CD4-positive, alpha-beta T cell treated with Interleukin-10 for 1 hour (primary cell): ENCODE measurements around the gene BRD4.

Experiments
- DNase-seq: peaks from one replicate; pipeline ENCODE4 v3.0.0-alpha.2; 2020

Gene BRD4

GRCh38 chr19:15288146-15288963, 44.0 kb downstream of the BRD4 start:
- DNase-seq: no peak

DNA sequence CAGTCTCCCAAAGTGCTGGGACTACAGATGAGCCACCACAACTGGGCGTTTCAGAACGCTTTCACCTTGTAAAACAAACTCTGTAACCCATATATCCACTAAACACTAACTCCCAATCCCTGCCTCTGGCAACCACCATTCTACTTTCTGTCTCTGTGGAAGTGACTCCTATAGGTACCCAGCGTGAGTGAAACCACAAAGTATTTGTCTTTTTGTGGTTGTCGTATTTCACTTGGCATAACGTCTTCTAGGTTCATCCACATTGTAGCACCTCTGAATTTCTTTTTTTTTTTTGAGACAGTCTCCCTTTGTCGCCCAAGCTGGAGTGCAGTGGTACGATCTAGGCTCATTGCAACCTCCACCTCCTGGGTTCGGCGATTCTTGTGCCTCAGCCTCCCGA, 44.8 kb downstream of the BRD4 start:
- DNase-seq: no peak

- no peak for DNase-seq
Observed at GRCh38 chr19:15286688-15287365, 45.5 kb downstream of the BRD4 start.

- DNase-seq: no peak
Observed at GRCh38 chr19:15285896-15286591, 46.3 kb downstream of the BRD4 start.

GRCh38 chr19:15284896-15285295, 47.4 kb downstream of the BRD4 start:
- DNase-seq: no peak

DNA sequence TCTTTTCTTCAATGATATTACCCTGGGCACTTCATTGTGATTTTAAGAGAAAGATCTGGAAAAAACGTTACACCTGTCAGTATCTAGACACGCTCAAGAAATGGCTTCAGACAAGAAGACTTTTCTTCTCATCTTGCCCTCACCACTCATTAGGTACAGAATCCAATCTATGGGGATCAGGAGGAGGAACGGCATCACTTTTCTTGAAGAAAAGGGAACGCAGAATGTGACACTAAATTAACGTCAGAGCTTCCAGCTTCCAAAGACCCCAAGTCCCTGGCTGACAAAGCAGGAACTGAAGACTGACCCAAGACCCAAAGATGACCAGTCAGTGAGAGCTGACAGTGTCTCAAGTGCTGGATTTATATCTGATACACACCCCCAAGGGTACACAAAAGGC, 48.2 kb downstream of the BRD4 start:
- no peak for DNase-seq

- no peak for DNase-seq
Observed at GRCh38 chr19:15283141-15283883, 49.0 kb downstream of the BRD4 start.

DNA sequence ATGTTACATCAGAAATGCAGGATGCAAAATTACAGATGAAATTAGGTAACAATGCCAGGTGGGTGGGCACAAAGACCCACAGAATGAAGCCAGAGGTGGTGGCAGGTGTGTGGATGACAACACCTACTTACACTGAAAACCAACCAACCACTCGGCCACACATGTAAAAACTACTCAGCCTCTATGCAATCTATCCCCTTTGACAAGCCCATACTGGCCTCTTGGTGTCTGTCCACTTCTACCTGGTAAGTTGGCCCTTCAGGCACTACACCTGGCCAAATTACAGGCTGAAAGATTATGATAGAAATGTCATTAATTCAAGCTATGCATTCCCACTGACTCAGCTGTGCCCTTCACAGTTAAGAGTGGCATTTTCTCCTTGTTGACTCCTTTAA, 50.0 kb downstream of the BRD4 start:
- DNase-seq: no peak

DNA sequence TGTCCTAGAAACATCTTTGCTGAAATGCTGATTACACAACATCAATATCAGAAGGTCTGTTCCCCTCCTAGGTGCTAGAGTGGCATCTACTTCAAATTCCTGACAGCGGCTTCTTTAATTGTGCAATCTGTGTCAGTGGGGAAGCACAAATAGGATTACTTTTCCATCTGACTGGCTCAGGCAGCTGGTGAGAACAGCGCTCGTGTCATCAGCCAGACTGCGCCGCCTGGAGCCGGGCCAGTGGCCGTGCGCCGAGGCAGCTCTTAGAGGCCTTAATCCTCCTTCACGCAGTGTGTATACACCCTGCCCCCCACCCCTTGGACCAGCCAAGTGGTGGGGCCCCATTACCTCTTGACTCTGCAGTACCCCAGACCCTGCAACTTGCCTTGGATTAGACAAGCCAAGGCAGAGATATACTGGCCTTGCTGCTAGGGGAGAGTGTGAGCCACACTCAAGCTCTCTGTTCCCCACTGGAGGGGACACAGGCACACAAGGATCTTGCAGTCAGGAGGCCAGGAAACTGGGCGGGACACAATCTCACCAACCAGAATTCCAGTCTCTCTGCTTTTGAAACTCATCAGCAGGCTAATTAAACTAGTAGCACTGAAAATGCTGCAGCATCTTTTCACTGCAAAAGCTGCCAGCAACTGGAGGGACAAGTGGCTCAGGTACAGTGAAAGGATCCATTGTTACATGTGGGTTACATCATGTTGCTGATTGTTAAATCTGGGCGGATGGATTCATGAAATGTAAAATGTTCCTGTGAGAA, 51.2 kb downstream of the BRD4 start:
- DNase-seq: no peak

GRCh38 chr19:15280048-15280725, 52.2 kb downstream of the BRD4 start:
- no peak for DNase-seq

DNA sequence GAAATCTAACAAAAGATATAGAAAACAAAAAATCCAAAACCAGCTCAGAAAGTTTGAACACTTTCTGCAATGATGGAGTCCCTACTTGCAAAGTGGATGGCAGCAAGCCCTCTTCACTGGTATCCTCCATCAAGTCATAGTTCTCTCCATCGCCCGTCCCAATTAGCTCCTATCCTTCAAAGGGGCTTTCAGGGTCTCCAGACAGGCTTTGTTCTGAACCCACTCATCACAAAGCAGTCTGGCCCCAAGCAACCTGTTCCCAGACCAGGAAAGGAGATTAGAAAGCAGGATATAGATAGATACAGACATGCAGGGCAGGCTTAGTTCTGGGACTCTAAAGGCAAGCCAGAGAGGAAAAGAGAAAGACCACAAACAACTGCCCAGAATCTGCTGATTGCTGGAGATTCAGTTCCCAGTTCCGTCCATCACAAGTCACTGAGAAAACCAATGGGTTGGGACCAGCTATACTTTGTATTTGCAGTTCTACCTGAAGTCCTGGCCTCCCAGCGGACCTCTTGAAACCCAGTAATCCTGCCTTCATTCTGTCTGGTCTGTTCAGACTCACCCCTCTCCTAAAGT, 52.9 kb downstream of the BRD4 start:
- DNase-seq: no peak

DNA sequence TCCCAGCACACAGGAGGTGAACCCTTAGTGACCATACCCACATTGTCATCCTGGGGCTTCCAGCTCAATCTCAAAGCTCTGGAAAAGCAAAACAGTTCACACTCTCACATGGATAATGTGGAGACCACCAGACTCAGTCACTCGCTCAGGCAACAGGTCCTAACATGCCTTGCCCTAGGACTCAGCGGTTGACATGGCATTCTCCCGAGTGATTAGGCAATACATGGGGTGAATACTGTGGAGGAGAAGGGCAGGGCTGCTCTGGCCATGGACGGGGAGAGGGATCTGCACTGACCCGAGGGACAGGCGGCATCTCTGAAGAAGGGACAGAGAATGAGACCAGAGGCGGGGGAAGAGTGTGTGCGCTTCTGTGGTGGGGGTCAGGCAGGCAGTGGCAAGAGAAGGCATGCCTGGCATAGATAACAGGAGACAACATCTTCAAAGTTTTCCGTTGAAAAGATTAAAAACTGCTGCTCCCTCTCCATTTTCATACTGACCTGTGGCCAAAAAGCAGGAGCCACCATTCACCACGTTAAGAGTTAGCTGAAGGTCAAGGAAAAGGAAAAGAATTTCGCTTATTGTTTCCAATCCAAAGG, 55.6 kb downstream of the BRD4 start:
- DNase-seq: no peak

- no peak for DNase-seq
Observed at GRCh38 chr19:15274477-15274876, 57.9 kb downstream of the BRD4 start.

- DNase-seq: no peak
Observed at GRCh38 chr19:15269806-15270205, 62.5 kb downstream of the BRD4 start.

DNA sequence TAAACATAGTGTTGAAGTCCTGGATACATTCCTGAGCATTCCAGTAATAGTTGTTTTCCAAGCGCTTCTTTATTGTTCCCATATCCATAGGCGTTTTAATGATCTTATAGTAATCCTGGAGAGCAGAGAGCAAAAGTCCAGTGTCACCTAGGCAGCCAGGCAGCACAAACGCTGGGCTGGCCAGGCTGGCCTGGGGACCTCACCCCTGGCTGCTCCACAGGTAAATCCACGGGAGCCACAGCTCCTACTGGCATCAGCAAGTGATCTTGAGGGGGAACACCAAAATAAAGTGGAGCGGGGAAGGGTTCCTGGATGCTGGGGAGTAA, 63.4 kb downstream of the BRD4 start:
- DNase-seq: no peak

- DNase-seq: no peak
Observed at GRCh38 chr19:15268192-15268927, 64.0 kb downstream of the BRD4 start.

GRCh38 chr19:15266683-15267082, 65.7 kb downstream of the BRD4 start:
- DNase-seq: no peak

DNA sequence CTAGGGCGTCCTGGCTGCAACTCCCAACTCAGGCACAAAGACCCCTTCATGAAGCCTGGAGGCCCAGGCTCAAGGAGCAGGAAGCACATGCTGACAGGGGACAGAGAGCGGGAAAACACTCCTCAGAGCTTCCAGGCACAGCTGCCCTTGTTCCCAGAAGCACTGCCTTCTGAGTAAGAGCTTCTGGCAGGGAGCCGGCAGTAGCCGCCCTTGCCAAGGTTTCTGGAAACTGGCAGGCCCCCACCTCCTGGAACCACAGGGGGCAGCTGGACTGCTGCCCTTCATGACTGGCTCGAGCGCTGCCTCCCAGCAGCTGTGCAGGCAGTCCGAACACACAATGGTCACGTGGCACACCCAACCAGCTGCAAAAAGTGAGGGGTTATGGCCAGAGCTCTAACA, 66.5 kb downstream of the BRD4 start:
- no peak for DNase-seq

- DNase-seq: no peak
Observed at GRCh38 chr19:15265214-15265849, 67.0 kb downstream of the BRD4 start.

- no peak for DNase-seq
Observed at GRCh38 chr19:15264933-15265206, 67.5 kb downstream of the BRD4 start.
